HUES64 (cell line): ENCODE measurements around the gene SLC22A3.
"Not testable (repeated sequence)": the region's sequence is repeated elsewhere in the genome, so short reads cannot be mapped to it uniquely, and the experiment has no call there.

ENCODE experiments used
- H3K27ac ChIP-seq: 2 replicates; pipeline ENCODE4 v1.7.0; 2013; ENCODE audit warnings: low read depth, low read length, inconsistent platforms
- H3K27me3 ChIP-seq: 2 replicates; pipeline ENCODE4 v1.6.1; 2013; ENCODE audit warnings: mild to moderate bottlenecking, low read length; ENCODE audit not compliant: insufficient read depth
- H3K36me3 ChIP-seq: 2 replicates; pipeline ENCODE4 v1.6.1; 2013; ENCODE audit warnings: mild to moderate bottlenecking, low read length; ENCODE audit not compliant: insufficient read depth
- H3K4me1 ChIP-seq: 2 replicates; pipeline ENCODE4 v1.6.1; 2013; ENCODE audit warnings: mild to moderate bottlenecking, low read length, moderate library complexity; ENCODE audit not compliant: insufficient read depth
- H3K4me3 ChIP-seq: 2 replicates; pipeline ENCODE4 v1.5.1; 2013; ENCODE audit warnings: mild to moderate bottlenecking, low read length, moderate library complexity
- H3K9ac ChIP-seq: 2 replicates; pipeline ENCODE4 v1.6.1; 2013; ENCODE audit warnings: mild to moderate bottlenecking, low read depth, low read length
- H3K9me3 ChIP-seq: 2 replicates; pipeline ENCODE4 v1.6.1; 2013; ENCODE audit warnings: low read depth, low read length; ENCODE audit not compliant: insufficient read depth
- WGBS: fragments of 150-250, 120-280 bp; methylation state at CpG from one replicate; pipeline ENCODE4 v1.1.7; 2013; ENCODE audit warnings: missing lambda C conversion rate; 5-methylcytosine and 5-hydroxymethylcytosine counted together

The SLC22A3 gene

GRCh38 chr6:160431226-160431625 is 83.0 kb downstream of the SLC22A3 start:
- H3K4me3 ChIP-seq = no peak overlapping the region
- H3K4me1 ChIP-seq = peaks cover 21% of the 10 kb centered on the region
- no peaks in the 10 kb centered on the region for H3K9me3 ChIP-seq
- no peak overlapping the region for H3K27ac ChIP-seq
- no peak overlapping the region for H3K9ac ChIP-seq
- WGBS = 98% methylated on average over 8 of the region's 8 CpGs
- H3K27me3 ChIP-seq = no peaks in the 10 kb centered on the region
- H3K36me3 ChIP-seq = no peaks in the 10 kb centered on the region

GRCh38 chr6:160431791-160432404 is 83.7 kb downstream of the SLC22A3 start:
- Histone ChIP-seq H3K9me3 (no peaks in the 10 kb centered on the region), H3K9ac (no peak overlapping the region), H3K4me3 (no peak overlapping the region), H3K27ac (no peak overlapping the region), H3K27me3 (no peaks in the 10 kb centered on the region), H3K36me3 (no peaks in the 10 kb centered on the region), H3K4me1 (peaks cover 21% of the 10 kb centered on the region)
- WGBS = 95% methylated on average over 8 of the region's 8 CpGs

GRCh38 chr6:160435935-160436334 is 87.8 kb downstream of the SLC22A3 start:
- Histone ChIP-seq H3K27ac (no peak overlapping the region), H3K27me3 (no peaks in the 10 kb centered on the region), H3K4me1 (peaks cover 7% of the 10 kb centered on the region; the same call in 1 of the 2 replicates), H3K36me3 (no peaks in the 10 kb centered on the region), H3K4me3 (no peak overlapping the region), H3K9me3 (no peaks in the 10 kb centered on the region), H3K9ac (no peak overlapping the region)
- 76% methylated on average over 4 of the region's 4 CpGs for WGBS

GRCh38 chr6:160437154-160437553 is 89.0 kb downstream of the SLC22A3 start:
- WGBS = 93% methylated on average over 5 of the region's 5 CpGs

GRCh38 chr6:160437775-160438174 is 89.6 kb downstream of the SLC22A3 start:
- 83% methylated on average over 4 of the region's 4 CpGs for WGBS
- H3K36me3 ChIP-seq = no peaks in the 10 kb centered on the region
- no peak overlapping the region for H3K9ac ChIP-seq
- H3K4me1 ChIP-seq = peaks cover 7% of the 10 kb centered on the region; the same call in 1 of the 2 replicates
- no peaks in the 10 kb centered on the region for H3K9me3 ChIP-seq
- no peaks in the 10 kb centered on the region for H3K27me3 ChIP-seq
- H3K27ac ChIP-seq = no peak overlapping the region
- H3K4me3 ChIP-seq = no peak overlapping the region

More at GRCh38 chr6:160437154-160437553, 89.0 kb downstream of the SLC22A3 start:
- Histone ChIP-seq H3K36me3 (no peaks in the 10 kb centered on the region), H3K9ac (no peak overlapping the region), H3K4me3 (no peak overlapping the region), H3K9me3 (no peaks in the 10 kb centered on the region), H3K4me1 (peaks cover 7% of the 10 kb centered on the region; the same call in 1 of the 2 replicates), H3K27ac (no peak overlapping the region), H3K27me3 (no peaks in the 10 kb centered on the region)

- no peaks in the 10 kb centered on the region for H3K36me3 ChIP-seq
- no peak overlapping the region for H3K27ac ChIP-seq
- no peak overlapping the region for H3K9ac ChIP-seq
- 90% methylated on average over 2 of the region's 4 CpGs for WGBS
- no peaks in the 10 kb centered on the region for H3K9me3 ChIP-seq
- H3K4me1 ChIP-seq = peaks cover 7% of the 10 kb centered on the region; the same call in 1 of the 2 replicates
- H3K27me3 ChIP-seq = no peaks in the 10 kb centered on the region
- H3K4me3 ChIP-seq = no peak overlapping the region
Measured at GRCh38 chr6:160438481-160438880, 90.3 kb downstream of the SLC22A3 start.

- Histone ChIP-seq H3K27me3 (no peaks in the 10 kb centered on the region), H3K4me3 (no peak overlapping the region), H3K27ac (no peak overlapping the region), H3K4me1 (peaks cover 7% of the 10 kb centered on the region; the same call in 1 of the 2 replicates), H3K9ac (no peak overlapping the region), H3K9me3 (no peaks in the 10 kb centered on the region), H3K36me3 (no peaks in the 10 kb centered on the region)
- 46% methylated on average over 4 of the region's 5 CpGs for WGBS
Measured at GRCh38 chr6:160439751-160440150, 91.6 kb downstream of the SLC22A3 start.

GRCh38 chr6:160442151-160442550 is 94.0 kb downstream of the SLC22A3 start:
- no peaks in the 10 kb centered on the region for H3K36me3 ChIP-seq
- H3K27ac ChIP-seq = no peak overlapping the region
- H3K27me3 ChIP-seq = no peaks in the 10 kb centered on the region
- H3K4me1 ChIP-seq = peaks cover 7% of the 10 kb centered on the region; the same call in 1 of the 2 replicates
- no peaks in the 10 kb centered on the region for H3K9me3 ChIP-seq
- H3K9ac ChIP-seq = no peak overlapping the region
- no peak overlapping the region for H3K4me3 ChIP-seq
- WGBS = 91% methylated on average over 5 of the region's 5 CpGs

- 94% methylated on average over 2 of the region's 2 CpGs for WGBS
- H3K4me3 ChIP-seq = no peak overlapping the region
- 0 out of 2 replicates have a peak, but pooled peaks cover under 1% of the 10 kb centered on the region for H3K4me1 ChIP-seq
- no peaks in the 10 kb centered on the region for H3K36me3 ChIP-seq
- no peak overlapping the region for H3K9ac ChIP-seq
- no peaks in the 10 kb centered on the region for H3K9me3 ChIP-seq
- no peak overlapping the region for H3K27ac ChIP-seq
- H3K27me3 ChIP-seq = no peaks in the 10 kb centered on the region
Measured at GRCh38 chr6:160445130-160445529, 97.0 kb downstream of the SLC22A3 start.

- H3K9ac ChIP-seq = no peak overlapping the region
- no peaks in the 10 kb centered on the region for H3K36me3 ChIP-seq
- H3K4me1 ChIP-seq = no peaks in the 10 kb centered on the region
- H3K27ac ChIP-seq = no peak overlapping the region
- H3K4me3 ChIP-seq = no peak overlapping the region
- no peaks in the 10 kb centered on the region for H3K9me3 ChIP-seq
- 95% methylated on average over 4 of the region's 4 CpGs for WGBS
- no peaks in the 10 kb centered on the region for H3K27me3 ChIP-seq
Measured at GRCh38 chr6:160447350-160447749, 99.2 kb downstream of the SLC22A3 start.

- not testable (repeated sequence) for H3K4me1 ChIP-seq, H3K27me3 ChIP-seq, H3K9ac ChIP-seq, H3K4me3 ChIP-seq, H3K9me3 ChIP-seq, H3K36me3 ChIP-seq, H3K27ac ChIP-seq
- WGBS = 96% methylated on average over 4 of the region's 4 CpGs
Measured at GRCh38 chr6:160449787-160450186, 101.6 kb downstream of the SLC22A3 start.

- Histone ChIP-seq H3K9me3 (no peaks in the 10 kb centered on the region), H3K9ac (no peak overlapping the region), H3K4me3 (no peak overlapping the region), H3K27ac (no peak overlapping the region), H3K36me3 (no peaks in the 10 kb centered on the region), H3K27me3 (no peaks in the 10 kb centered on the region), H3K4me1 (peaks cover 5% of the 10 kb centered on the region)
- WGBS = 93% methylated on average over 5 of the region's 5 CpGs
Measured at GRCh38 chr6:160450849-160451248, 102.7 kb downstream of the SLC22A3 start.
